ENCODE measurements around the gene MAGI1. TPM values are rescaled to one million over a fixed set of nuclear protein-coding genes. Genes with fewer than 3 reads are reported as not detected.

MAGI1 gene
- total RNA-seq, 2 experiments from 2014 or later: 0.21 to 0.24 TPM

GRCh38 chr3:65368866-65369265 is 669.9 kb downstream of the MAGI1 start:
- Mint-ChIP-seq H3K4me1 (ENCODE audit: low read depth) (no peaks in the 10 kb centered on the region), H3K27ac (no peak overlapping the region), H3K27me3 (no peaks in the 10 kb centered on the region), H3K36me3 (no peaks in the 10 kb centered on the region), H3K4me3 (no peak overlapping the region), H3K9me3 (peaks cover 3% of the 10 kb centered on the region)
- DNase-seq: no peak
- ChIA-PET POLR2A (no interaction called here), CTCF (no interaction called here)
- intact Hi-C loops (cut with micrococcal nuclease): no loop called here

DNA sequence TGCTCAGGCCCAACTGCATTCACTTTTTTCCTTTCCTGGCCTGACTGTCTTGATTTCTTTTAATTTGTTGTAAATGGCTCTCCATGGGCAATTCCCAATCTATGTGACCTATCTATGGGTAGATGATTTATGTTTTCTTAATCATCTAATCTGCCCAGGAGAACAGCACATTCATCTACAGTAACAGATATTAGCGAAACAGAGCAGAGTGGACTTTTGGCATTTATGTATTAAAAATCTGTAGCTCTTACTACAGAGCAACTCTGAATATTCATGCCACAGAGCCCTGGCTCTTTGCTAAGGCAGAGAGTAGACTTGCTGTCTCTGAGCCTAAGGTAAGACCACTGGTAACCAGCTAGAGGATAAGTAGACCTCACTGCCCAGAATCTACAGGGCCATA is 676.0 kb downstream of the MAGI1 start:
- Mint-ChIP-seq H3K4me3 (no peak overlapping the region), H3K36me3 (no peaks in the 10 kb centered on the region), H3K27me3 (no peaks in the 10 kb centered on the region), H3K4me1 (ENCODE audit: low read depth) (no peaks in the 10 kb centered on the region), H3K9me3 (peaks cover 3% of the 10 kb centered on the region), H3K27ac (no peak overlapping the region)
- no peak for DNase-seq
- intact Hi-C loops (cut with micrococcal nuclease): no loop called here
- ChIA-PET POLR2A (no interaction called here), CTCF (no interaction called here)

DNA sequence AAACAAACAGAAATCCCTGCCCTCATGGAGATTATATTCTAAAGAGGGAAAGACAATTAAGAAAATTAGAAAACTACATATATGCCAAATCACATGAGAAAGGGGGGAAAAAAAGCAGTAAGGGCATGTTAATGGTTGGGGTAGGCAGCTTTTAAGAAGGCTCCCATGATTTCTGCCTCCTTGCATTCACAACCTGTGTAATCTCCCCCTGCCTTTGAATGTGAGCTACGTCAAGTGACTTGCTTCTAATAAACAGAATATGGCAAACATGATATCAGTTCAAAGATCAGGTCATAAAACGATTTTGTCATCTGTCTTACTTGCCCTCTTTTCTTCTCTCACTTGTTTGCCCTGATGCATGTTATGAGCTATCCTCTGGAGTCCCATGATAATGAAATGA is 677.3 kb downstream of the MAGI1 start:
- ChIA-PET CTCF (no interaction called here), POLR2A (no interaction called here)
- H3K9me3 Mint-ChIP-seq: peaks cover 3% of the 10 kb centered on the region
- no peak overlapping the region for H3K4me3 Mint-ChIP-seq
- DNase-seq: no peak
- peaks cover 2% of the 10 kb centered on the region for H3K36me3 Mint-ChIP-seq
- intact Hi-C loops (cut with micrococcal nuclease): no loop called here
- no peaks in the 10 kb centered on the region for H3K4me1 Mint-ChIP-seq (ENCODE audit: low read depth)
- no peak overlapping the region for H3K27ac Mint-ChIP-seq
- peaks cover 6% of the 10 kb centered on the region for H3K27me3 Mint-ChIP-seq

DNA sequence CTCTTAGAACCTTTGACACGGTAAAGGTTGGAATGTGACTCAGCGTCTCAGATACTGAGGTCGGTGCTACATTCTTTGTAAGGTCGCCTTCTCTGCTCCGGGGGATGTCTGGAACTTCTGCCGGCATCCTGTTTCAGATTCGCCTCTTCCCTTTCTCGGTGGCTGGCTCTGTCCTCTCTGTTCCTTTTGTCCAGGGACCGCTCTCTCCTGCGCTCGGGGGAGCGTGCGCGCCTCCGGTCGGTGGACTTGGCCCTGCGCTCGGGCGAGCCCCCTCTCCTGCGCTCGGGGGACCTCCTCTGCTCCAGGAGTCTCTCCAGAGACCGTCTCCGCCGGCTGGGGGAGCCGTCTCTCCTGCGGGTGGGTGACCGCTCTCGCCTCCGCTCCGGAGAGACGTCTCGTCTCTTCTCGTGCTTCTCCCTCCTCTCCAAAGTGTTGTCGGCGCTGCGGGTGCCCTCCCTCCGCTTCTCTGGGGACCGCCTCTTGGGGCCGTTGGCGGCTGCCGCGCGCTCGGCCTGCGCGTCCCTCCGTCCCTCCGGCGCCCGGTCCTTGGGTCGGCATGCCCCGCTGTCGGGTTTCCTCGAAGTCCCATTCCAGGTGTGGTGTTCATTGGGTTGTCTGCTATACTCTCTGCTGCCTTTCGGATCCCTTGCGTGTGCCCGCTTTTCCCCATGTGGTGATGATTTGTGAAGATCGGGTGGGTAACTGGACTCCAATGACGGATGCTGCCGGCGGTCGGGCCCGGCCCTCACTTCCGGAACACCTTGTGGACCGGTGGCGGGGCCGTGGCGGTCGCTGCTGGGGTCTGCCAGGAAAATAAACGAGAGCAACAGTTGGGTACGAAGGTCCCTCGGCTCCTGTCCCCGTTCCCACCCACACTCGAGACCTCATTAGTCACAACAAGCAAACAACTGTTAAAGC is 682.1 kb downstream of the MAGI1 start:
- no peak overlapping the region for H3K27ac Mint-ChIP-seq
- POLR2A ChIA-PET: no interaction called here

GRCh38 chr3:65354880-65355279 is 683.8 kb downstream of the MAGI1 start:
- no peak for DNase-seq
- no peaks in the 10 kb centered on the region for H3K4me1 Mint-ChIP-seq (ENCODE audit: low read depth)
- intact Hi-C loops (cut with micrococcal nuclease): no loop called here

More for the DNA sequence above, 682.1 kb downstream of the MAGI1 start:
- Mint-ChIP-seq H3K36me3 (peaks cover 2% of the 10 kb centered on the region), H3K9me3 (peaks cover 3% of the 10 kb centered on the region), H3K27me3 (peaks cover 14% of the 10 kb centered on the region), H3K4me1 (ENCODE audit: low read depth) (no peaks in the 10 kb centered on the region), H3K4me3 (no peak overlapping the region)
- CTCF ChIA-PET: no interaction called here
- intact Hi-C loops (cut with micrococcal nuclease): no loop called here
- DNase-seq: no peak

DNA sequence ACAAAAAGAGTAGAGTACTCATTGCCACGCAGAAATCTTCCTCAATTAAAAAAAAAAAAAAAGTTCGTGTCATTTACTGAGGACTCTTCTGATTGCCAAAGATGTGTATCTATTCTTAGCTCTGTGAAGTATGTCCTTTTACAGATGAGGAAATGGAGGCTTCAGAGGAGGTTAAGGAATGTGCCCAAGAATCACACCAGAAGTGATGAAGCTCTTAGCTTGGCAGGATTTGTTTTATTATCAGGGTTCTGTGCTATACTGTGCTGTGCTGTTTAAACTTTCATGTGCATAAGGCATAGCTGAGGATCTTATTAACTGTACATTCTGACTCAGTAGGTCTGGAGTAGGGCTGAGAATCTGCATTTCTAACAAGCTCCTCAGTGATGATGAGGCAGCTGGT is 685.8 kb downstream of the MAGI1 start:
- POLR2A ChIA-PET: no interaction called here
- Mint-ChIP-seq H3K4me1 (ENCODE audit: low read depth) (no peaks in the 10 kb centered on the region), H3K4me3 (no peak overlapping the region), H3K27ac (no peak overlapping the region), H3K36me3 (peaks cover 2% of the 10 kb centered on the region), H3K9me3 (no peaks in the 10 kb centered on the region), H3K27me3 (peaks cover 14% of the 10 kb centered on the region)
- intact Hi-C loops (cut with micrococcal nuclease): no loop called here
- no peak for DNase-seq
- CTCF ChIA-PET: interaction anchor here (1.1 kb wide), 1 partner anchor 47 kb away, joined by 3 read pairs; no protein-coding TSS in a partner anchor

More at GRCh38 chr3:65354880-65355279, 683.8 kb downstream of the MAGI1 start:
- peaks cover 2% of the 10 kb centered on the region for H3K36me3 Mint-ChIP-seq
- ChIA-PET CTCF (no interaction called here), POLR2A (no interaction called here)
- H3K27me3 Mint-ChIP-seq: peaks cover 14% of the 10 kb centered on the region
- H3K9me3 Mint-ChIP-seq: no peaks in the 10 kb centered on the region
- no peak overlapping the region for H3K4me3 Mint-ChIP-seq
- no peak overlapping the region for H3K27ac Mint-ChIP-seq

- Mint-ChIP-seq H3K4me1 (ENCODE audit: low read depth) (no peaks in the 10 kb centered on the region), H3K9me3 (no peaks in the 10 kb centered on the region), H3K27me3 (peaks cover 8% of the 10 kb centered on the region), H3K36me3 (no peaks in the 10 kb centered on the region), H3K4me3 (no peak overlapping the region), H3K27ac (no peak overlapping the region)
- ChIA-PET POLR2A (no interaction called here), CTCF (no interaction called here)
- no peak for DNase-seq
- intact Hi-C loops (cut with micrococcal nuclease): no loop called here
These were observed 687.0 kb downstream of the MAGI1 start for GRCh38 chr3:65351753-65352152.

- no peaks in the 10 kb centered on the region for H3K4me1 Mint-ChIP-seq (ENCODE audit: low read depth)
- DNase-seq: no peak
- intact Hi-C loops (cut with micrococcal nuclease): no loop called here
- ChIA-PET POLR2A (no interaction called here), CTCF (no interaction called here)
- H3K27me3 Mint-ChIP-seq: peaks cover 5% of the 10 kb centered on the region
- H3K4me3 Mint-ChIP-seq: no peak overlapping the region
- H3K9me3 Mint-ChIP-seq: no peaks in the 10 kb centered on the region
- H3K27ac Mint-ChIP-seq: no peak overlapping the region
- no peaks in the 10 kb centered on the region for H3K36me3 Mint-ChIP-seq
These were observed 687.8 kb downstream of the MAGI1 start for GRCh38 chr3:65350801-65351476.

- CTCF ChIA-PET: no interaction called here
- H3K36me3 Mint-ChIP-seq: no peaks in the 10 kb centered on the region
- H3K4me1 Mint-ChIP-seq (ENCODE audit: low read depth): no peaks in the 10 kb centered on the region
- intact Hi-C loops (cut with micrococcal nuclease): no loop called here
- no peak for DNase-seq
- no peak overlapping the region for H3K27ac Mint-ChIP-seq
- H3K27me3 Mint-ChIP-seq: no peaks in the 10 kb centered on the region
- H3K9me3 Mint-ChIP-seq: no peaks in the 10 kb centered on the region
- no peak overlapping the region for H3K4me3 Mint-ChIP-seq
- POLR2A ChIA-PET: interaction anchor here (0.6 kb wide), 1 partner anchor 51 kb away, joined by 3 read pairs; no protein-coding TSS in a partner anchor
These were observed 690.2 kb downstream of the MAGI1 start for GRCh38 chr3:65348398-65348995.

DNA sequence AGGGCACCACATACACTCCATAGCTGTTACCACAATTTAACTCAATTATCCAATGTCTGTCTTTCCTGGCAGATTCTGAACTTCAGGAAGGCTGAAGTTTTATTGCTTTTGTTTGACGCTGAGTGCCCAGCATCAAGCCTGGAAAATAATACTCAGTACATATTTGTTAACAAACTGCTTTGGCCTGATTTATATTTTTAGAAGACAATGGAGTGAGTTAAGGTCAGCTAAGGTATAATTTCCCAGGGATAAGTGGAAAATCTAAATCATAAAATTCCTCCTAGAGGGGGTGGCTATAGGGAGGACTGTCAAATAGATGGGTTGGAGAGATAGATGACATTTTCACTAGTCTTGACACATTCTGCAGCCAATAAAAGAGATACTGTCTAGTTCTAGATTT is 691.6 kb downstream of the MAGI1 start:
- H3K9me3 Mint-ChIP-seq: peaks cover 3% of the 10 kb centered on the region
- no peak overlapping the region for H3K4me3 Mint-ChIP-seq
- intact Hi-C loops (cut with micrococcal nuclease): no loop called here
- no peaks in the 10 kb centered on the region for H3K4me1 Mint-ChIP-seq (ENCODE audit: low read depth)
- CTCF ChIA-PET: no interaction called here
- no peaks in the 10 kb centered on the region for H3K36me3 Mint-ChIP-seq
- DNase-seq: no peak
- POLR2A ChIA-PET: no interaction called here
- H3K27ac Mint-ChIP-seq: no peak overlapping the region
- no peaks in the 10 kb centered on the region for H3K27me3 Mint-ChIP-seq

GRCh38 chr3:65344846-65345245 is 693.9 kb downstream of the MAGI1 start:
- Mint-ChIP-seq H3K4me3 (no peak overlapping the region), H3K27ac (no peak overlapping the region), H3K36me3 (no peaks in the 10 kb centered on the region), H3K9me3 (peaks cover 3% of the 10 kb centered on the region), H3K4me1 (ENCODE audit: low read depth) (no peaks in the 10 kb centered on the region), H3K27me3 (no peaks in the 10 kb centered on the region)
- ChIA-PET POLR2A (no interaction called here), CTCF (no interaction called here)
- intact Hi-C loops (cut with micrococcal nuclease): no loop called here
- no peak for DNase-seq

GRCh38 chr3:65344444-65344843 is 694.3 kb downstream of the MAGI1 start:
- no peak overlapping the region for H3K27ac Mint-ChIP-seq
- intact Hi-C loops (cut with micrococcal nuclease): no loop called here
- no peaks in the 10 kb centered on the region for H3K27me3 Mint-ChIP-seq
- POLR2A ChIA-PET: no interaction called here
- CTCF ChIA-PET: no interaction called here
- H3K36me3 Mint-ChIP-seq: no peaks in the 10 kb centered on the region
- no peaks in the 10 kb centered on the region for H3K4me1 Mint-ChIP-seq (ENCODE audit: low read depth)
- no peak overlapping the region for H3K4me3 Mint-ChIP-seq
- no peak for DNase-seq
- H3K9me3 Mint-ChIP-seq: peaks cover 3% of the 10 kb centered on the region

Measured in activated CD4-positive, alpha-beta memory T cell treated with anti-CD3 and anti-CD28 coated beads for 36 hours (primary cell).